Caco-2 (cell line): ENCODE results near the gene ZNF700. TPM values are rescaled to one million over a fixed set of nuclear protein-coding genes. Genes with fewer than 3 reads are reported as not detected.
"Not testable (repeated sequence)": the region's sequence is repeated elsewhere in the genome, so short reads cannot be mapped to it uniquely, and the experiment has no call there.

Source experiments
- Bru-seq: library from RNA; stranded (reverse); fragments of 400-500 nt; gene quantifications from one replicate; lab custom pipeline; 2021; lab: Mats Ljungman, UMichigan
- BruChase-seq, 2 experiments: library from RNA; stranded (reverse); fragments of 400-500 nt; gene quantifications; one replicate each; lab custom pipeline; 2021; lab: Mats Ljungman, UMichigan
- BruUV-seq: library from RNA; stranded (reverse); fragments of 400-500 nt; replicated peaks from 2 replicates; lab custom pipeline; 2021; lab: Mats Ljungman, UMichigan
- CTCF ChIA-PET: fragments of 300-600 bp; sonication (Branson Sonifier 250); formaldehyde crosslinking; loops from one replicate; lab custom pipeline; 2022; ENCODE audit warnings: antibody characterized with exemption; lab: Charles Lee
- POLR2A ChIA-PET: fragments of 300-600 bp; sonication (Branson Sonifier 250); formaldehyde crosslinking; loops from one replicate; lab custom pipeline; 2022; ENCODE audit warnings: antibody characterized with exemption; lab: Charles Lee
- DNase-seq, 2 experiments: peaks; one replicate each; pipeline versions ENCODE4 v3.0.0 to v3.0.0-alpha.2; 2020 to 2022
- H3K27me3 ChIP-seq: replicated peaks from 2 replicates; pipeline ENCODE4 v1.6.0; 2011; ENCODE audit warnings: low read length; ENCODE audit not compliant: control insufficient read depth, insufficient read depth
- H3K36me3 ChIP-seq: 2 replicates; pipeline ENCODE4 v1.5.1; 2011; ENCODE audit warnings: low read length; ENCODE audit not compliant: control insufficient read depth, insufficient read depth
- H3K4me1 ChIP-seq: fragments of 250-450 bp; sonication (Bioruptor Pico); 2 replicates; pipeline ENCODE4 v1.5.1; 2020; ENCODE audit warnings: mild to moderate bottlenecking
- H3K4me3 ChIP-seq: 2 replicates; pipeline ENCODE4 v1.5.1; 2011; ENCODE audit warnings: low read depth, mild to moderate bottlenecking, control low read depth, low read length
- H3K9me3 ChIP-seq: fragments of 250-450 bp; sonication (Bioruptor Pico); 2 replicates; pipeline ENCODE4 v1.5.1; 2020; ENCODE audit warnings: mild to moderate bottlenecking, moderate library complexity
- H3K27ac Mint-ChIP-seq: one replicate; pipeline ENCODE4 v1.8.0; 2022; ENCODE audit warnings: mixed read lengths; ENCODE audit not compliant: unreplicated experiment
- H3K27me3 Mint-ChIP-seq: one replicate; pipeline ENCODE4 v1.8.0; 2022; ENCODE audit warnings: mixed read lengths; ENCODE audit not compliant: insufficient read depth, unreplicated experiment
- H3K36me3 Mint-ChIP-seq: one replicate; pipeline ENCODE4 v1.8.0; 2022; ENCODE audit warnings: mild to moderate bottlenecking, mixed read lengths; ENCODE audit not compliant: insufficient read depth, unreplicated experiment
- H3K4me1 Mint-ChIP-seq: one replicate; pipeline ENCODE4 v1.8.0; 2022; ENCODE audit warnings: low read depth, mixed read lengths; ENCODE audit not compliant: unreplicated experiment
- H3K4me3 Mint-ChIP-seq: one replicate; pipeline ENCODE4 v1.8.0; 2022; ENCODE audit warnings: mild to moderate bottlenecking, moderate library complexity, mixed read lengths; ENCODE audit not compliant: unreplicated experiment
- H3K9me3 Mint-ChIP-seq: one replicate; pipeline ENCODE4 v1.8.0; 2022; ENCODE audit warnings: mixed read lengths; ENCODE audit not compliant: unreplicated experiment
- CTCF ChIP-seq, 2 experiments: fragments of 200-600 bp in 1 of 2; IDR thresholded peaks; 1 replicate in 1 of 2; 2 replicates in 1 of 2; pipeline versions ENCODE4 v1.5.1 to v1.8.0; 2011 to 2022; ENCODE audit warnings: antibody characterized with exemption in 1 of 2, control low read depth in 1 of 2, inconsistent platforms in 1 of 2, low read depth in 1 of 2, low read length in 1 of 2, mild to moderate bottlenecking in 1 of 2, moderate library complexity in 1 of 2; ENCODE audit not compliant: insufficient read depth in 1 of 2, severe bottlenecking in 1 of 2, unreplicated experiment in 1 of 2
- intact Hi-C: fragments of 100-400 bp; cut with micrococcal nuclease; formaldehyde crosslinking; loops from one replicate; pipeline ENCODE4 v1.10.0; 2022; ENCODE audit not compliant: unreplicated experiment
- long read RNA-seq: library from polyadenylated mRNA; stranded (forward); transcript quantifications from one replicate; pipeline ENCODE4 v2.0.0, GENCODE V29; 2022
- total RNA-seq: library from RNA; stranded (reverse); gene quantifications from 2 replicates; pipeline ENCODE4 v1.2.3, GENCODE V29; 2022

ZNF700 gene
- total RNA-seq (8.5 and 9.7 TPM in 2 replicates), Bru-seq, nascent RNA (percentile 82 among the genes with signal in this experiment), BruChase-seq, experiment 1, labeled RNA remaining after a 2-hour chase (percentile 95 among the genes with signal in this experiment), BruChase-seq, experiment 2, labeled RNA remaining after a 6-hour chase (percentile 84 among the genes with signal in this experiment)
- long read RNA-seq, transcript ZNF700-201 (4 exons, 2,882 nt): major isoform, 6 of 8 reads
- long read RNA-seq, partial matches to known transcripts: 1 of 8 reads
- long read RNA-seq, other reads (novel, unspliced or antisense): 0 of 8 reads

GRCh38 chr19:11924886-11925650 lies at the start of gene ZNF700:
Gene ZNF700 (plus strand): TSS chr19:11925107. CDS start chr19:11925211, 104 bp downstream.
- intact Hi-C loops: loop anchor here (5.0 kb wide), 1 partner anchor 627 kb away; the partner anchor contains the start of gene ZNF564
- Histone ChIP-seq H3K4me3 (peak within 1 kb of the TSS; percentile 84), H3K4me1 (peaks cover 12% of the 10 kb centered on the region), H3K36me3 (no peaks in the 10 kb centered on the region; the same call in 1 of the 2 replicates), H3K9me3 (peaks cover 3% of the 10 kb centered on the region; the same call in 1 of the 2 replicates), H3K27me3 (no peaks in the 10 kb centered on the region)
- ChIA-PET CTCF (interaction anchor here (0.7 to 3.9 kb wide), 5 partner anchors 61 to 741 kb away, joined by 3 to 37 read pairs (median 8); partner anchors contain the start of genes MAN2B1, WDR83, ZNF20 and ZNF491), POLR2A (no interaction called here)
- H3K4me3 Mint-ChIP-seq: peak within 1 kb of the TSS; percentile 72
- H3K36me3 Mint-ChIP-seq: peaks cover 23% of the 10 kb centered on the region
- peak; percentile 95 to 97 for DNase-seq
- no peaks in the 10 kb centered on the region for H3K9me3 Mint-ChIP-seq
- H3K27ac Mint-ChIP-seq: peak within 1 kb of the TSS; percentile 97
- H3K4me1 Mint-ChIP-seq: peaks cover 15% of the 10 kb centered on the region
- H3K27me3 Mint-ChIP-seq: no peaks in the 10 kb centered on the region
- no peak for TF ChIP-seq CTCF (IDR thresholded peaks at IDR 0.05; ENCODE audit: insufficient read depth in 1 of 2, low read depth in 1 of 2, low read length in 1 of 2, severe bottlenecking in 1 of 2, unreplicated experiment in 1 of 2)
- BruUV-seq: no TSS peak

DNA sequence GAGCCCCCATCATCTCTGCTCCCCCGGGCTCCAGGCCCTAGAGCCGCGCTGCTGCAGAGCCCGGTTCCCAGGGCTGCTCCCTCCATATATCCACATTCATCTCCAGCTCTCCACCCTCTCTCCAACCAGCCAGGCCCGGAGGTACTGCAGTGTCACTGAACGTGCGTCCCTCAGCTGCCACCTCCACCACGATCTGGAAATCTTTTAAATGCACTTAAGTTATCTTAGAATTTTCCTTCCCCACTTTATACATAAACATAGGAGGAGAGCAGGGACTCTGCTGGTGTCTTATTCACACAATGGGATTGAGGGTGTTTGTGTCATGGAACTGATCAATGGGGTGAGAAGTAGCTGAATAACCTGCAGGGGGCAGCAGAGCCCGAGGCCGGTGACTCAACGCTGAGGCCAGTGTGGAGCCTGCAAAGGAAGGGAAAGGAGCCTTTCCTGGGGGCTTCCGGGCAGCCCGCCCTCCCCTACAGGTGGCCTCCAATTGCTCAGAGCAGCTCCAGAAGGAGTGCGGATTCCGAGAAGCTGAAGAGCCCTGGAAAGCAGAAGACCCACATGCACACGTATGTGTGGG lies 45.1 kb upstream of the ZNF700 start:
- H3K27ac Mint-ChIP-seq, H3K4me1 Mint-ChIP-seq, H3K27me3 ChIP-seq, H3K4me3 Mint-ChIP-seq, DNase-seq, BruUV-seq, POLR2A ChIA-PET, H3K4me1 ChIP-seq, H3K36me3 ChIP-seq, H3K9me3 ChIP-seq, H3K36me3 Mint-ChIP-seq, H3K4me3 ChIP-seq, H3K27me3 Mint-ChIP-seq: not testable (repeated sequence)
- intact Hi-C loops: loop anchor here (5.0 kb wide), 1 partner anchor 158 kb away; the partner anchor contains the start of gene ZNF433
- H3K9me3 Mint-ChIP-seq: peaks cover 34% of the 10 kb centered on the region
- CTCF ChIA-PET: interaction anchor here (1.3 kb wide), 1 partner anchor 82 kb away, joined by 3 read pairs; no protein-coding TSS in a partner anchor

DNA sequence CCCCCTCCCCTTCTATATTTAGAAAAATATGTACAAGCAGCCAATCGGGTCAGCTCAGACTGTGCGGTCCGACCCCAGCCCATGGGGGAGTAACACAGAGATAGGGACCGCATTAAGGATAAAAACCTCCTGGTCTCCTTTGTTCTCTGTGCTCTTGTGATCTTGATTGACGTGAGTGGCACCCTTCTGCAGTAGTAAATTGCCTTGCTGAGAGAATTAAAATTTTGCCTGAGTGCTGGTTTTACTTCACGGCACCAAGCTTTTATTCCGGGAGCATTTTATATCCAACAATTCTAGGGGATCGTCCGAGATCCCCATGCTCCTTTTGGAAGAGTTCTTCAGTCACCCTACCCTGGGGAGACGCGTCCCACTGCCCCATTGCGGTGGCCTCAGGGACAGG lies 44.3 kb upstream of the ZNF700 start:
- Histone ChIP-seq H3K36me3 (no peaks in the 10 kb centered on the region), H3K4me1 (no peaks in the 10 kb centered on the region), H3K27me3 (no peaks in the 10 kb centered on the region), H3K9me3 (peaks cover 2% of the 10 kb centered on the region; the same call in 1 of the 2 replicates), H3K4me3 (no peak overlapping the region)
- TF ChIP-seq CTCF (IDR thresholded peaks at IDR 0.05; ENCODE audit: insufficient read depth in 1 of 2, low read depth in 1 of 2, low read length in 1 of 2, severe bottlenecking in 1 of 2, unreplicated experiment in 1 of 2): no peak
- Mint-ChIP-seq H3K4me3 (no peak overlapping the region), H3K27ac (no peak overlapping the region), H3K4me1 (no peaks in the 10 kb centered on the region), H3K27me3 (no peaks in the 10 kb centered on the region), H3K36me3 (no peaks in the 10 kb centered on the region), H3K9me3 (peaks cover 34% of the 10 kb centered on the region)
- no peak for DNase-seq
- CTCF ChIA-PET: interaction anchor here (1.4 kb wide), 1 partner anchor 83 kb away, joined by 6 read pairs; no protein-coding TSS in a partner anchor
- BruUV-seq: no TSS peak
- intact Hi-C loops: loop anchor here (5.0 kb wide), 1 partner anchor 157 kb away; the partner anchor contains the start of gene ZNF433
- POLR2A ChIA-PET: no interaction called here
